ENCODE data around the gene SMPD3. TPM values are rescaled to one million over a fixed set of nuclear protein-coding genes. Genes with fewer than 3 reads are reported as not detected.
A peak's percentile ranks its signal among the peaks of the same experiment; 100 is the strongest.

SMPD3 gene
- total and polyA plus RNA-seq, 5 donors from 2014 or later: 7.1 to 20.3 (median 18.1) TPM

- Mint-ChIP-seq H3K9me3 (no peaks in the 10 kb centered on the region), H3K27me3 (no peaks in the 10 kb centered on the region), H3K4me1 (peaks cover 0 to 4% (median 2%) of the 10 kb centered on the region in 4 donors), H3K36me3 (peaks cover 57% of the 10 kb centered on the region), H3K27ac (no peak overlapping the region), H3K4me3 (no peak overlapping the region)
- no peak for DNase-seq
- Histone ChIP-seq H3K4me3 (ENCODE audit: low read depth, low read length) (no peak overlapping the region), H3K4me1 (ENCODE audit: control insufficient read depth, insufficient read depth, low read length, poor library complexity, severe bottlenecking) (no peaks in the 10 kb centered on the region), H3K27me3 (ENCODE audit: control insufficient read depth, insufficient read depth, low read length) (no peaks in the 10 kb centered on the region), H3K9me3 (ENCODE audit: control insufficient read depth in 2 of 2, low read length in 2 of 2) (no peaks in the 10 kb centered on the region), H3K36me3 (ENCODE audit: control insufficient read depth, insufficient read depth, low read length) (peaks cover 51% of the 10 kb centered on the region), H3K27ac (ENCODE audit: insufficient read depth, low read length, poor library complexity, severe bottlenecking) (no peak overlapping the region)
- no peak for ATAC-seq (ENCODE audit: low read depth in 2 of 2)
These were observed 109.8 kb downstream of the SMPD3 start for GRCh38 chr16:68338326-68339119.

DNA sequence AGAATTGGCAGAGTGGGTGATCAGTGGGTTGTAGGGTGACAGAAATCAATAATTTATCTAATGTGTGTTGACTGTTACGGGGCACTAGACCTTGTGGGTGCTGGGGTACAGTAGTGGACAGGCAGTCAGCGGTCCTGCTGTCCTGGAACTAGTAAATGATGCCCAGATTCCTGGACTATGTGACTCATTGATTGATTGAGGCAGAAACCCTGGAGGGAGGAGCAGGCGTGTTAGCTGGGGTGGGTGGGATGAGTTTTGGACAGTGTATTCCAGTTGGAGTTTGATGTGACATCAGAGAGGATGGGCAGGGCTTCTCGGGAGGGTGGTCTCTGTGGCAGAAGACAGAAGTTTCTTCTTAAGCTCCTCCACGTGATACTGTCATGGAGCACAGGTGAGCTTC is 113.1 kb downstream of the SMPD3 start:
- peaks cover 11% of the 10 kb centered on the region for H3K4me1 ChIP-seq (ENCODE audit: control insufficient read depth, insufficient read depth, low read length, poor library complexity, severe bottlenecking)
- Mint-ChIP-seq H3K27ac (peak overlapping the region in 1 of 3 donors; percentile 11), H3K36me3 (peaks cover 47% of the 10 kb centered on the region), H3K4me3 (no peak overlapping the region), H3K27me3 (no peaks in the 10 kb centered on the region), H3K9me3 (no peaks in the 10 kb centered on the region), H3K4me1 (peaks cover 9 to 16% (median 13%) of the 10 kb centered on the region in 4 donors)
- ATAC-seq (ENCODE audit: low read depth in 2 of 2) (no peak), DNase-seq (no peak)
- H3K27me3 ChIP-seq (ENCODE audit: control insufficient read depth, insufficient read depth, low read length): no peaks in the 10 kb centered on the region
- no peaks in the 10 kb centered on the region for H3K9me3 ChIP-seq (ENCODE audit: control insufficient read depth in 2 of 2, low read length in 2 of 2)
- H3K4me3 ChIP-seq (ENCODE audit: low read depth, low read length): no peak overlapping the region
- H3K27ac ChIP-seq (ENCODE audit: insufficient read depth, low read length, poor library complexity, severe bottlenecking): no peak overlapping the region
- peaks cover 31% of the 10 kb centered on the region for H3K36me3 ChIP-seq (ENCODE audit: control insufficient read depth, insufficient read depth, low read length)

GRCh38 chr16:68332411-68333121 is 115.7 kb downstream of the SMPD3 start:
- Histone ChIP-seq H3K27me3 (ENCODE audit: control insufficient read depth, insufficient read depth, low read length) (no peaks in the 10 kb centered on the region), H3K4me3 (ENCODE audit: low read depth, low read length) (no peak overlapping the region), H3K36me3 (ENCODE audit: control insufficient read depth, insufficient read depth, low read length) (peaks cover 6% of the 10 kb centered on the region), H3K27ac (ENCODE audit: insufficient read depth, low read length, poor library complexity, severe bottlenecking) (no peak overlapping the region), H3K4me1 (ENCODE audit: control insufficient read depth, insufficient read depth, low read length, poor library complexity, severe bottlenecking) (peaks cover 11% of the 10 kb centered on the region), H3K9me3 (ENCODE audit: control insufficient read depth in 2 of 2, low read length in 2 of 2) (no peaks in the 10 kb centered on the region)
- H3K27ac Mint-ChIP-seq: peak overlapping the region; percentile 86 to 88 (median 88)
- H3K36me3 Mint-ChIP-seq: peaks cover 36% of the 10 kb centered on the region
- peak in 1 of 3 donors; percentile 77 for DNase-seq
- H3K27me3 Mint-ChIP-seq: no peaks in the 10 kb centered on the region
- peak overlapping the region in 2 of 4 donors; percentile 9 to 71 for H3K4me3 Mint-ChIP-seq
- no peaks in the 10 kb centered on the region for H3K9me3 Mint-ChIP-seq
- H3K4me1 Mint-ChIP-seq: peaks cover 15 to 24% (median 22%) of the 10 kb centered on the region in 4 donors
- ATAC-seq (ENCODE audit: low read depth in 2 of 2): peak; percentile 50 to 57

DNA sequence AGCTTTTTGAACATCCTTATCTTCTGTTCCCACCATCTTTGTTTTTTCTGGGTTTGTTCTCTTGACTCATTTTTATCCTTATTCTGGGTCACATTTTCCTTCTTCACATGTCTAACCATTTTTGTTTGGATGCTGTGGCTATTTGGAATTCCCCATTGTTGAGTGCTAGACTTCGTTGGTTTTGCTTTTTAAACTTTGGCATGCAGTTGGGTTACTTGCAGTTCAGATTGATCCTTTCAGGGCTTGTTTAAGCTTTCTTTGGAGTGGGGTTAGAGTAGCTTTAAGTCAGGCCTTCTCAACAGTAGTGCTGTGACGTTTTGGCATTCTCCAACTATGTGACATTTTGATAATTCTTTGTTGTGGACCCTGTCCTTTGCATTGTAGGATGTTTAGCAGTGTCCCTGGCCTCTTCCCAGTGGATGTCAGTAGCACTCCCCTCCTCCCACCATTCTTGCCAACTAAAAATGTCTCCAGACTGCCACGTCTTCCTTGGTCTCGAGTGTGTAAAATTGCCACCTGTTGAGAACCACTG is 116.4 kb downstream of the SMPD3 start:
- H3K9me3 Mint-ChIP-seq: peaks cover 0 to 1% (median 0%) of the 10 kb centered on the region in 7 donors
- Histone ChIP-seq H3K4me3 (ENCODE audit: low read depth, low read length) (no peak overlapping the region), H3K27ac (ENCODE audit: insufficient read depth, low read length, poor library complexity, severe bottlenecking) (no peak overlapping the region), H3K36me3 (ENCODE audit: control insufficient read depth, insufficient read depth, low read length) (peaks cover 6% of the 10 kb centered on the region), H3K27me3 (ENCODE audit: control insufficient read depth, insufficient read depth, low read length) (no peaks in the 10 kb centered on the region), H3K9me3 (ENCODE audit: control insufficient read depth in 2 of 2, low read length in 2 of 2) (no peaks in the 10 kb centered on the region), H3K4me1 (ENCODE audit: control insufficient read depth, insufficient read depth, low read length, poor library complexity, severe bottlenecking) (peaks cover 11% of the 10 kb centered on the region)
- H3K36me3 Mint-ChIP-seq: peaks cover 30% of the 10 kb centered on the region
- ATAC-seq (ENCODE audit: low read depth in 2 of 2) (no peak), DNase-seq (no peak)
- H3K27me3 Mint-ChIP-seq: no peaks in the 10 kb centered on the region
- peaks cover 15 to 26% (median 22%) of the 10 kb centered on the region in 4 donors for H3K4me1 Mint-ChIP-seq
- peak overlapping the region; percentile 86 to 88 (median 88) for H3K27ac Mint-ChIP-seq
- H3K4me3 Mint-ChIP-seq: peak overlapping the region in 2 of 4 donors; percentile 9 to 71

GRCh38 chr16:68328860-68329390 is 119.4 kb downstream of the SMPD3 start:
- Histone ChIP-seq H3K27me3 (ENCODE audit: control insufficient read depth, insufficient read depth, low read length) (no peaks in the 10 kb centered on the region), H3K27ac (ENCODE audit: insufficient read depth, low read length, poor library complexity, severe bottlenecking) (no peak overlapping the region), H3K4me1 (ENCODE audit: control insufficient read depth, insufficient read depth, low read length, poor library complexity, severe bottlenecking) (peaks cover 11% of the 10 kb centered on the region), H3K4me3 (ENCODE audit: low read depth, low read length) (no peak overlapping the region), H3K9me3 (ENCODE audit: control insufficient read depth in 2 of 2, low read length in 2 of 2) (no peaks in the 10 kb centered on the region), H3K36me3 (ENCODE audit: control insufficient read depth, insufficient read depth, low read length) (peaks cover 22% of the 10 kb centered on the region)
- H3K36me3 Mint-ChIP-seq: peaks cover 21% of the 10 kb centered on the region
- ATAC-seq (ENCODE audit: low read depth in 2 of 2) (no peak), DNase-seq (no peak)
- H3K4me1 Mint-ChIP-seq: peaks cover 13 to 24% (median 20%) of the 10 kb centered on the region in 4 donors
- H3K9me3 Mint-ChIP-seq: peaks cover 0 to 1% (median 0%) of the 10 kb centered on the region in 7 donors
- no peak overlapping the region for H3K4me3 Mint-ChIP-seq
- no peaks in the 10 kb centered on the region for H3K27me3 Mint-ChIP-seq
- no peak overlapping the region for H3K27ac Mint-ChIP-seq

DNA sequence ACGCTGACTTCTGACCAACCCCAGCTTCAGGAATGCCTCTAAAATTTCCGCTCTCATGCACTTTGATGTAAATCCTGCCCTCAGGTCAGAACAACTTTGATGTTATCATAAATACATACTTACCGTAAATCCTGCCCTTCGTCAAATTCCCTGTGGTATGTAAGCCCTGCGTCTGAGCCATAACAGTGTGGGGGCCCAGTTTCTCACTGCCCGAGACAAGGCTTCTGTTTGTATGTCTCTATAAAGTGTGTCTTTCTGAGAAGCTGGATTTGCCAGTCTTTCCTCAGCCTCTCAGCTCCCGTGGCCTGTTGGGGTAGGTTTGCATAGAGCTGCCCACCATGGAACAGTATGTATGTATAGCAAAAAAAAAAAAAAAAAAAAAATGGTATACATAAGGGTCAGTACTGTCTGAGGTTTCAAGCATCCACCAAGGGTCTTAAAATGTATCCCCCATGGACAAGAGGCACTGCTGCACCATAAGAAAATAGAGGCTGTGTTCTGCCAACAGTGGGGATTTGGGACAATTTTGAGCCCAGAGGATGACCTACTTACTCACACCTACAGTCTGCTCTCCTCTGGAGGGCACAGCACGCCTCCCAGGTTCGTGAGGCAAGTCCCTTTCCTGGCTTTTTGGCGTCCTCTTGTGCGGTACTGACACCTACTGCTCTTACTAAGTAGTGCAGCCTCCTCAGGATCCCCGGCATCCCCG is 120.0 kb downstream of the SMPD3 start:
- Mint-ChIP-seq H3K27me3 (no peaks in the 10 kb centered on the region), H3K36me3 (peaks cover 23% of the 10 kb centered on the region), H3K4me3 (no peak overlapping the region), H3K4me1 (peaks cover 13 to 24% (median 20%) of the 10 kb centered on the region in 4 donors), H3K27ac (peak overlapping the region in 1 of 3 donors; percentile 55), H3K9me3 (peaks cover 0 to 1% (median 0%) of the 10 kb centered on the region in 7 donors)
- H3K4me3 ChIP-seq (ENCODE audit: low read depth, low read length): no peak overlapping the region
- H3K27ac ChIP-seq (ENCODE audit: insufficient read depth, low read length, poor library complexity, severe bottlenecking): no peak overlapping the region
- H3K36me3 ChIP-seq (ENCODE audit: control insufficient read depth, insufficient read depth, low read length): peaks cover 24% of the 10 kb centered on the region
- no peaks in the 10 kb centered on the region for H3K9me3 ChIP-seq (ENCODE audit: control insufficient read depth in 2 of 2, low read length in 2 of 2)
- H3K27me3 ChIP-seq (ENCODE audit: control insufficient read depth, insufficient read depth, low read length): no peaks in the 10 kb centered on the region
- H3K4me1 ChIP-seq (ENCODE audit: control insufficient read depth, insufficient read depth, low read length, poor library complexity, severe bottlenecking): peaks cover 11% of the 10 kb centered on the region
- ATAC-seq (ENCODE audit: low read depth in 2 of 2): peak; percentile 89 to 95
- peak; percentile 70 to 87 (median 78) for DNase-seq

- Mint-ChIP-seq H3K4me1 (peaks cover 5 to 15% (median 8%) of the 10 kb centered on the region in 4 donors), H3K27ac (peak overlapping the region in 2 of 3 donors; percentile 20 to 47), H3K4me3 (no peak overlapping the region), H3K27me3 (no peaks in the 10 kb centered on the region), H3K9me3 (peaks cover 0 to 1% (median 0%) of the 10 kb centered on the region in 7 donors), H3K36me3 (peaks cover 27% of the 10 kb centered on the region)
- no peaks in the 10 kb centered on the region for H3K9me3 ChIP-seq (ENCODE audit: control insufficient read depth in 2 of 2, low read length in 2 of 2)
- no peak overlapping the region for H3K27ac ChIP-seq (ENCODE audit: insufficient read depth, low read length, poor library complexity, severe bottlenecking)
- H3K27me3 ChIP-seq (ENCODE audit: control insufficient read depth, insufficient read depth, low read length): no peaks in the 10 kb centered on the region
- DNase-seq: no peak
- no peak overlapping the region for H3K4me3 ChIP-seq (ENCODE audit: low read depth, low read length)
- no peaks in the 10 kb centered on the region for H3K4me1 ChIP-seq (ENCODE audit: control insufficient read depth, insufficient read depth, low read length, poor library complexity, severe bottlenecking)
- ATAC-seq (ENCODE audit: low read depth in 2 of 2): no peak
- H3K36me3 ChIP-seq (ENCODE audit: control insufficient read depth, insufficient read depth, low read length): peaks cover 31% of the 10 kb centered on the region
These were observed 123.4 kb downstream of the SMPD3 start for GRCh38 chr16:68324780-68325357.

Data from CD4-positive, CD25-positive, alpha-beta regulatory T cell (primary cell).